GM12892 (cell line): ENCODE results near the gene SPAAR.

Experiments
- DNase-seq: peaks from one replicate; pipeline ENCODE4 v3.0.0; 2011; ENCODE audit not compliant: insufficient read length
- FAIRE-seq: peaks from 2 replicates; lab custom pipeline; 2011; peaks lifted over from hg19 to GRCh38; lab: Jason Lieb, UNC
- POLR2A ChIP-seq: IDR thresholded peaks from 2 replicates; pipeline ENCODE4 v1.6.1; 2011; ENCODE audit warnings: low read depth, low read length, control low read depth
- POLR2AphosphoS5 ChIP-seq: IDR thresholded peaks from 2 replicates; pipeline ENCODE4 v1.6.1; 2011; ENCODE audit warnings: low read depth, low read length, control low read depth
- TAF1 ChIP-seq: IDR thresholded peaks from 2 replicates; pipeline ENCODE4 v1.6.1; 2011; ENCODE audit warnings: low read depth, mild to moderate bottlenecking, control low read depth, low read length, borderline replicate concordance

SPAAR gene

DNA sequence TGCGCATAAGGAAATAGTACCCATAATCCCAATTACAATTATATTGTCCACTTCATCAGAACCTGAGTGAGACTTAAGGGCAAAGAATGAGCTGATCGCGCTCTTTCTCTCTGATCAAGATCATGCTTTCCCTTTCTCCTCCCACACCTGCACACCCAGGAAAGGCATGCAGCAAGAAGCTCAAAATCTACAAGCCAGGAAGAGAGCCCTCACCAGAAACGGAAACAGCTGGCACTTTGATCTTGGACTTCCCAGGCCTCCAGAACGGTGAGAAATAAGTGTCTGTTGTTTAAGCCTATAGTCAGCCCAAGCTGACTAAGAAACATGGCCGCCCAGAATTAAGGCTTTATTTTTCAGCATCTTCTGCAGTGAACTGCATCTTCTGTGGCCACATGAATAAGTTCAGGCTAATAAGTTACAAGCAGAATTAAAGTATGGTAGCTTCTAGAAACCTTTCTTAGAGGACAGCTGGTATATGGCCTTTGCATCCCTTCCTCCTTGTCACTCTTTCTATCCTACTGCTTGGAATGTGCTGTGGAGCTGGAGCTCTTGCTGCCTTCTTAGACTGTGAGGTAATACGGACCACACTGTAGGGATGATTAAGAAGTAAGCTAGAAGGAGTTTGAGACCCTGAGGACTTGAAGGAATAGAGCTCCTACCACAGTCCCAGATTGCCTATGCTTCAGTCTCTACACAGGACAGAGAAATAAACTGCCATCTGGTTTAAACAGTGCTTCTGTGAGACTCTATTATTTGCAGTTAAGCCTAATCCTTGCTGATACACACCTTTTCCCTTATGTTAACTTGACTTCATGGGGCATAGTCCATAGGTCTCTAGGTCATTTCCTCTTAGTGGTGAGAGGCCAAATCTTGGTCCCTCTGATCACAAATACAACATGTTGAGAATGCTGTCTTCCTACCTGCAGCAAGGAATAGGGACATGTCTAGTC, 31.4 kb downstream of the SPAAR start:
- TF ChIP-seq POLR2A (no peak), POLR2AphosphoS5 (no peak), TAF1 (no peak)
- FAIRE-seq (no peak), DNase-seq (no peak)

DNA sequence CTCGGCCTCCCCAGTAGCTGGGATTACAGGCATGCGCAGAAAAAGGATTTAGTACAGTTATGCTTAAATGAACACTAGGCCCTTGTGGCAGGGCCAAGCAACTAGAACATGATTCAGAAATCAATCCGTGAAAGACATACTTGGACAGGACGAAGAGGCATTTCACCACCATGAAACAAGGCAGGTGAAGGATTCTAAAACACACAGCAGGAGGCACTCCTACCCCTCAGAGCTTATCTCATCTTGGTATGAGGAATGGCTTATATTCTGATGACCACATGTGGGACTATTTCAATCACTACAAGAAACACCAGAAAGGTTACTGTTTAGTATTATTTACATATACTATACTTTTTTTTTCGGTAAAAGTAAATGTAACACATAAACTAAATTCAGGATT, 33.0 kb downstream of the SPAAR start:
- DNase-seq (no peak), FAIRE-seq (no peak)
- TF ChIP-seq POLR2A (no peak), POLR2AphosphoS5 (no peak), TAF1 (no peak)

DNA sequence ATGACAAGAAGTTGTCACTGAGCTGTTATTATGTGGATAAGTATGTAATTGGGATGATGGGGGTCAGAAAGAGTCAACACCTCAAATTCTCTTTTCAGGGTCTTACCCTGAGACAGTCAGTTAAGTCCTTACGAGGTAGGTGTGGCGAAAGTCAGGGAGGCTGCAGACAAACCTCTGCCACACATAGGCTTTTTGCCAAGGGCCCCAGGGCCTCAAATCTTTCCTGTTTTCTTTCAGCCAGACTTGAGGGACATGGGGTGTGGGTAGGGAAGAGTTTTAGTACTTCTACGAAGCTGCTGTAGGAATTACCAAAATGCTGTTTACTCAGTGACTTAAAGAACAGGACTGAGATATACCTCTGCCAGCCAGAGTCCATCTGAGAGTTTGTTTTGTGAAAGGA, 34.9 kb downstream of the SPAAR start:
- TF ChIP-seq POLR2A (no peak), POLR2AphosphoS5 (no peak), TAF1 (no peak)
- no peak for FAIRE-seq
- DNase-seq, result no peak

DNA sequence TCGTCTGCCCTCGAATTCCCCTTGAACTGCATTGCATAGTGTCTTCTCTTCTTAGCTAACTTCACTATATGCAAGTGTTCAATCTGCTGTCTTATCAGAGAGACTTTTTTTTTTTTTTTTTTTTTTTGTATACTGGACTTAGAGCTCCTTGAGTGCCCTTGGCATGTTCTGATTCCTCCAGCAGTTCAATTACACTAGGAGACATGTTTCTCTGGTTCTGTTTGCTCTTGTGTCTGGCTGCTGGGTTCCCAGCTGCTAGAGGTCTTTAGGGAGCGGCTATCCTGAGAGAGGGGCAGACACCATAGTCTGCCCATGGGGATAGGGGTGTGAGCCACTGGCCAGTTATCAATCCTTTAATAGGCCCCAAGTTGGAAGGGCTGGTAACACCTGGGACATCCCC, 35.6 kb downstream of the SPAAR start:
- FAIRE-seq, result no peak
- no peak for DNase-seq
- no peak for TF ChIP-seq POLR2AphosphoS5
- no peak for TF ChIP-seq POLR2A
- no peak for TF ChIP-seq TAF1

DNA sequence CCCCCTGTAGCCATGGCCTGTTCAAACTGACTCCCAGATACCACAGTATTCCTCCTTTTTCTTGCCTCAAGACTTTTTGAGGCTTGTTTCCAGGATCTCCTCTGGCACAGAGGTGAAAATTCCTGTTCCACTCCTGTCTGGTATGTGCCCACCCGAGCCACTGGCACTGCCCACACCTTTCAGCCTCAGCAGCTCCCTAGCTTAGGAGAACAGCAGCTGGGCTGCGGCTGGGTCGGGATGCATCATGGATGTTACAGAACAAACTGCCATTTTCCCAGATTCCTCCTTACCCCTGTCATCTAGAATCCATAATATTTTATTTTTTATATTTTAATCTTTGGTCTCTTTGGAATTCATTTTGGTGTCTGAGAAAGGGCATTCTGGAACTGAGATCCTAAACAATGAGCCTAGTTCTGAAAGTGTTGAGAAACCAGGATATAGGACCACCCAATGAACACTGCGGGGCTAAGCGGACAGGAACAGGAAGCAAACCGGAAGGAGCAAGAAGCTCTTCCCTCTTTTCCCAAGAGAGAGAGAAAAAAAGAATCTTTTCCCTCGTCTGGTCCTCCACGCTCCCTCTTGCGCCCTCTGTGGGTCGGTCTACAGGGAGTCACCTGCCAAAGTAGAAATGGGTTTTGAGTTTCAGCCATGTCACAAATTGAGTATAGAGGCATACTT, 36.2 kb downstream of the SPAAR start:
- peak; percentile 28 for DNase-seq
- FAIRE-seq, result peak; percentile 65

DNA sequence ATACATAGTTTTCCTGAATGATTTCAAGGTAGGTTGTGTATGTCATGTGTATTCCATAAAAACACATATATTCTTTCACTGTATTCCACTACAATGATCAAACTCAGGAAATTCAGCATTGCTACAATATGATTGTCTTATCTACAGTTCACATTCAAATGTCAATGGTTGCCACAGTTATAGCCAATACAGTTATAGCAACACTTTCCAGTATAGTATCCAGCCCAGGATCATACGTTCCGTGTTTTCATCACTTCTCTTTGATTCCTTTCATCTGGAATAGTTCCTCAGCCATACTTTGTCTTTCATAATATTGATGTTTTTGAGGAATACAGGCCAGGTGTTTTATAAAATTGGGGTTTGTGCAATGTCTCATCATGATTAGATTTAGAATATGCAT, 39.2 kb downstream of the SPAAR start:
- FAIRE-seq (no peak), DNase-seq (no peak)
- TF ChIP-seq POLR2AphosphoS5 (no peak), TAF1 (no peak), POLR2A (no peak)

More for the DNA sequence above, 36.2 kb downstream of the SPAAR start:
- TF ChIP-seq TAF1 (no peak), POLR2A (no peak), POLR2AphosphoS5 (no peak)

DNA sequence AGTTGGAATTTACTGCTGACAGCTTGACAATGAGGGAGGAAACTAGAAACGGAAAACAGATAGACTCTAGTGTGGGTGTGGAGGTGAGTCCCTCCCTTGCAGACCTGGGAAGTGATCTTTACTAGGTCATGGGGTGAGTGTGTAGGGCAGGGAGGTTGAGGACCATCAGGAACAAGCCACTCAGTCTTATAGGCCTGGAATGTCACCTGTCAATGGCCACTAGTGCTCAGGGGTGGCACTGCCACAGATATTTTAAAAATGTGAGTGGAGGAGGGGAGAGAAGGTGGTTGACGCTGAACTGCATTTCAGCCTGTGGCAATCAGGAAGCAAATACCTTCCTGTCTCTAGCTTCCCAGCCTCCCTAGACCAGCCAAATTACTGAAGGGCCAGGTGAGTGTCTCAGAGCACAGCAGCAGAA, 39.6 kb downstream of the SPAAR start:
- TF ChIP-seq POLR2A (no peak), POLR2AphosphoS5 (no peak), TAF1 (no peak)
- DNase-seq, result no peak
- no peak for FAIRE-seq

DNA sequence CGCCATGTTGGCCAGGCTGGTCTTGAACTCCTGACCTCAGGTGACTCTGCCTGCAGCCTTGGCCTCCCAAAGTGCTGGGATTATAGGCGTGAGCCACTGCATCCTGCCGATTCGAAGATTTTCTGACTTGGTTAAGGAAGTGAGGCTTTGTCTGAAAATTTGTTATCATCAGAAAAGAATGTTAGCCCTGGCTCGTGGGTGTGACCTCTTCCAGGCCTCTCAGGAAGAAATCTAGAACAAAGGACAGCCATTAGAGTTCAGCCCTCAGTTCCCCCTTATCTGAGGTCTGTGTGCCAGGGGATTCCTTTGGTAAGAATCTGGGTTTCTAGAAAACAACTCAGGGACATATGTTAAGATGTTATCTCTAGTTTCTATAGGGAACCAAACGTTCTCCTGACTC, 42.4 kb downstream of the SPAAR start:
- DNase-seq (no peak), FAIRE-seq (no peak)
- TF ChIP-seq POLR2A, result no peak
- no peak for TF ChIP-seq TAF1
- no peak for TF ChIP-seq POLR2AphosphoS5

DNA sequence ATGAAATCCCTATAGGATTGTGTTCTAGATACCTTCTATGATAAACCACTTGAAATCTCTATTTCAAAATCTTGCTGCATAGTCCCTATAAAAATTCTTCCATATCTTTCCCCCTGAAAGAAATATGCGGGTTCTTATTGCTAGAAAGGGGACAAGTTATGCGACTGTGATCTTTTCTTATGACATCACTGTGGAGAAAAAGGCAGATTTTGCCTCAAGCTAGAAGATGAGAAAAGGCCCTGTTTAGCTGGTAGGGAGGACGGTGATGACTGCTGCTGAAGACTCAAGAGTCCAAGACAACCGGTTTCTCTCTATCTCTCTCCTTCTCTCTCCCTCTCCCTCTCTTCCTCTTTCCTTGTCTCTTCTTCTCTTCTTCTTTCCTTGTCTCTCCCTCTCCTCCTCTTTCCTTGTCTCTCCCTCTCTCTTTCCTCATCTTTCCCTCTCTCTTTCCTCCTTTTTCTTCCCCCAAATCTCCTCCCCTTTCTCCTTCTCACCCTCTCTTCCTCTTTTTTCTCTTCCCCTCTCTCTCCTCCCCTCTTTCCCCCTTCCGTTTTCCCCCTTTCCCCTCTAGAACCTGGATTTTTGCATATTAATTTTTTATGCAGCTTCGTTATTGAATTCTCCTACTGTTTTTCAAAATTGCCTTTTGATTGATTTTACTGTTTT, 43.4 kb downstream of the SPAAR start:
- FAIRE-seq (no peak), DNase-seq (no peak)
- TF ChIP-seq TAF1 (no peak), POLR2A (no peak), POLR2AphosphoS5 (no peak)

DNA sequence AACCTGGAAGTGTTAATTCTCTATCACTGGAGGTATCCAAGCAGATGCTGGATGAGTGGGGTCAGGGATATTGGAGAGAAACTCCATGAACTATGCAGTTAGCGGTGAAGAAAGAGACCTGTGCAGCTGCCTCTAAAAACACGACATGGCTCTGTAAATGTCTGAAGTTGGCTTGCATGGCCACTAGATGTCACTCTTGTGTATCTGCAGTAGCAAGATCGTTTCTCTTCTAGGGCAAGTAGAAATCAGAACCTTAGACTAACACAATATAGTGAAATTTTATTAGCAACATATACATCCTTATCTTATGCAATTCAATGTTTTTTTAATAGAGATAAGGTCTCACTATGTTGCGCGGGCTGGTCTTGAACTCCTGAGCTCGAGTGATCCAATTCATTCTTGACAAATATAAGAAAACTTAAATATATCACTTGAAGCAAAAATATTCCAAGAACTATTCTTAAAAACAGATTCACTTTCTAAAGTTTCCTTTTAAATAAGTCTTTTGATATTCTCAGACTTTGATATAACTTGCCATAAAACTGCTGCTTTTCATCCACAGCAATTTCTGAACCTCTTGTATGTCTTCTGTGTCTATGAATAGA, 45.8 kb downstream of the SPAAR start:
- FAIRE-seq, result peak; percentile 92
- DNase-seq, result peak; percentile 25
- TF ChIP-seq POLR2AphosphoS5 (no peak), TAF1 (no peak), POLR2A (no peak)

DNA sequence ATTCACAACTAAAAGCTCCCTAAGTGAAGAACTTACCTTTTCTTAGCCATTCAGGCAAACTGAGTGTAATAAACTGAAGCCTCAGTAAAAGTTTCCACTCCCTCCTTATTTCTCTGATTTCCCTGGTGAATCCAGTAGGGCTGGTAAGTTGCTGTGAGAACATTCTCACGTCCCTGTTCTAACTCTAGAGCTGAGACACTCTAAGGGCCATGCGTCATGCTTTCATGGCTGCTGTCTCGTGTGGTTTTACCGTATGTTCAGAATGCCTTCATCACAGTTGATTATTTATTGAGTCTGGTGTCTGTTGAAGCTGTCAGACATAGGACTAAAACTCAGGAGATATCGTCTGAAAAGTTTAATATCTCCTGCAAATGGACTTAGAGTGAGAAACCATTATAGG, 47.4 kb downstream of the SPAAR start:
- FAIRE-seq (no peak), DNase-seq (no peak)
- TF ChIP-seq POLR2A (no peak), TAF1 (no peak), POLR2AphosphoS5 (no peak)
